Stimulated activated naive CD8-positive, alpha-beta T cell treated with anti-CD3 and anti-CD28 coated beads, Interleukin-15, Interleukin-2, amounts not matched to agents 100 ng/mL and 50 ng/mL, for 24 hours (primary cell): ENCODE measurements around the gene SLC41A1.

ENCODE experiments used
- H3K27ac Mint-ChIP-seq: one replicate; pipeline ENCODE4 v1.8.0; 2021; ENCODE audit warnings: mild to moderate bottlenecking, mixed read lengths
- H3K27me3 Mint-ChIP-seq: one replicate; pipeline ENCODE4 v1.8.0; 2021; ENCODE audit warnings: mixed read lengths
- H3K36me3 Mint-ChIP-seq: one replicate; pipeline ENCODE4 v1.8.0; 2021; ENCODE audit warnings: low read depth, mixed read lengths
- H3K4me1 Mint-ChIP-seq: one replicate; pipeline ENCODE4 v1.8.0; 2021; ENCODE audit warnings: low read depth, mixed read lengths
- H3K4me3 Mint-ChIP-seq: one replicate; pipeline ENCODE4 v1.8.0; 2021; ENCODE audit warnings: mild to moderate bottlenecking, mixed read lengths
- H3K9me3 Mint-ChIP-seq: one replicate; pipeline ENCODE4 v1.8.0; 2021; ENCODE audit warnings: mixed read lengths

The SLC41A1 gene

GRCh38 chr1:205766038-205766437 lies 47.0 kb downstream of the SLC41A1 start:
- Mint-ChIP-seq H3K4me1 (peaks cover 37% of the 10 kb centered on the region), H3K36me3 (peaks cover 36% of the 10 kb centered on the region), H3K4me3 (no peak overlapping the region), H3K9me3 (no peaks in the 10 kb centered on the region), H3K27me3 (no peaks in the 10 kb centered on the region), H3K27ac (no peak overlapping the region)

- Mint-ChIP-seq H3K4me1 (peaks cover 26% of the 10 kb centered on the region), H3K27ac (no peak overlapping the region), H3K4me3 (no peak overlapping the region)
These were observed 48.4 kb downstream of the SLC41A1 start for GRCh38 chr1:205764578-205764977.

GRCh38 chr1:205763980-205764379 lies 49.0 kb downstream of the SLC41A1 start:
- Mint-ChIP-seq H3K27ac (no peak overlapping the region), H3K27me3 (no peaks in the 10 kb centered on the region), H3K9me3 (no peaks in the 10 kb centered on the region), H3K36me3 (peaks cover 17% of the 10 kb centered on the region), H3K4me1 (peaks cover 24% of the 10 kb centered on the region), H3K4me3 (no peak overlapping the region)

More at GRCh38 chr1:205764578-205764977, 48.4 kb downstream of the SLC41A1 start:
- Mint-ChIP-seq H3K36me3 (peaks cover 22% of the 10 kb centered on the region), H3K27me3 (no peaks in the 10 kb centered on the region), H3K9me3 (no peaks in the 10 kb centered on the region)

GRCh38 chr1:205760606-205761005 lies 52.4 kb downstream of the SLC41A1 start:
- Mint-ChIP-seq H3K4me3 (no peak overlapping the region), H3K9me3 (no peaks in the 10 kb centered on the region), H3K27ac (peak overlapping the region; percentile 29), H3K36me3 (peaks cover 8% of the 10 kb centered on the region), H3K27me3 (no peaks in the 10 kb centered on the region), H3K4me1 (peaks cover 18% of the 10 kb centered on the region)

- H3K4me1 Mint-ChIP-seq, result peaks cover 7% of the 10 kb centered on the region
- H3K27ac Mint-ChIP-seq, result no peak overlapping the region
- no peaks in the 10 kb centered on the region for H3K9me3 Mint-ChIP-seq
- peaks cover 4% of the 10 kb centered on the region for H3K36me3 Mint-ChIP-seq
- no peak overlapping the region for H3K4me3 Mint-ChIP-seq
- H3K27me3 Mint-ChIP-seq, result no peaks in the 10 kb centered on the region
These were observed 56.4 kb downstream of the SLC41A1 start for GRCh38 chr1:205756552-205756951.

GRCh38 chr1:205754857-205755256 lies 58.1 kb downstream of the SLC41A1 start:
- Mint-ChIP-seq H3K4me1 (peaks cover 20% of the 10 kb centered on the region), H3K36me3 (peaks cover 8% of the 10 kb centered on the region), H3K27me3 (no peaks in the 10 kb centered on the region), H3K27ac (no peak overlapping the region), H3K4me3 (no peak overlapping the region), H3K9me3 (no peaks in the 10 kb centered on the region)

- peak overlapping the region; percentile 97 for H3K4me3 Mint-ChIP-seq
- H3K4me1 Mint-ChIP-seq, result peaks cover 45% of the 10 kb centered on the region
- H3K9me3 Mint-ChIP-seq, result no peaks in the 10 kb centered on the region
- H3K36me3 Mint-ChIP-seq, result peaks cover 33% of the 10 kb centered on the region
- no peaks in the 10 kb centered on the region for H3K27me3 Mint-ChIP-seq
- peak overlapping the region; percentile 99 for H3K27ac Mint-ChIP-seq
These were observed 61.9 kb downstream of the SLC41A1 start for GRCh38 chr1:205751036-205751651.

- Mint-ChIP-seq H3K4me1 (peaks cover 51% of the 10 kb centered on the region), H3K9me3 (no peaks in the 10 kb centered on the region), H3K27me3 (no peaks in the 10 kb centered on the region), H3K27ac (peak within 1 kb of the TSS; percentile 99), H3K36me3 (peaks cover 37% of the 10 kb centered on the region), H3K4me3 (peak within 1 kb of the TSS; percentile 97)
These were observed 62.6 kb downstream of the SLC41A1 start, which contains the start of gene NUCKS1 for GRCh38 chr1:205750138-205751035. NUCKS1 (minus strand) TSS chr1:205750182; CDS start chr1:205749973, 209 bp downstream.

GRCh38 chr1:205749234-205750137 lies 63.5 kb downstream of the SLC41A1 start:
- Mint-ChIP-seq H3K27ac (peak overlapping the region; percentile 99), H3K36me3 (peaks cover 40% of the 10 kb centered on the region), H3K4me1 (peaks cover 56% of the 10 kb centered on the region), H3K27me3 (no peaks in the 10 kb centered on the region), H3K9me3 (no peaks in the 10 kb centered on the region), H3K4me3 (peak overlapping the region; percentile 97)

- Mint-ChIP-seq H3K9me3 (no peaks in the 10 kb centered on the region), H3K36me3 (peaks cover 46% of the 10 kb centered on the region), H3K27me3 (no peaks in the 10 kb centered on the region), H3K4me3 (peak overlapping the region; percentile 97), H3K4me1 (peaks cover 64% of the 10 kb centered on the region), H3K27ac (peak overlapping the region; percentile 92)
These were observed 64.4 kb downstream of the SLC41A1 start for GRCh38 chr1:205748403-205749233.

GRCh38 chr1:205746757-205747412 lies 66.1 kb downstream of the SLC41A1 start:
- Mint-ChIP-seq H3K4me1 (peaks cover 75% of the 10 kb centered on the region), H3K9me3 (no peaks in the 10 kb centered on the region), H3K27ac (peak overlapping the region; percentile 78), H3K4me3 (peak overlapping the region; percentile 97), H3K36me3 (peaks cover 53% of the 10 kb centered on the region), H3K27me3 (no peaks in the 10 kb centered on the region)

- no peak overlapping the region for H3K4me3 Mint-ChIP-seq
- H3K27ac Mint-ChIP-seq, result no peak overlapping the region
- H3K4me1 Mint-ChIP-seq, result peaks cover 67% of the 10 kb centered on the region
- no peaks in the 10 kb centered on the region for H3K27me3 Mint-ChIP-seq
- H3K9me3 Mint-ChIP-seq, result no peaks in the 10 kb centered on the region
- peaks cover 59% of the 10 kb centered on the region for H3K36me3 Mint-ChIP-seq
These were observed 68.6 kb downstream of the SLC41A1 start for GRCh38 chr1:205744403-205744802.

GRCh38 chr1:205743977-205744376 lies 69.0 kb downstream of the SLC41A1 start:
- Mint-ChIP-seq H3K9me3 (no peaks in the 10 kb centered on the region), H3K27ac (peak overlapping the region; percentile 71), H3K27me3 (no peaks in the 10 kb centered on the region), H3K36me3 (peaks cover 63% of the 10 kb centered on the region), H3K4me3 (no peak overlapping the region), H3K4me1 (peaks cover 67% of the 10 kb centered on the region)
